NCI-H2081 (cell line): ENCODE data around the gene LGALS16.
"Not testable (repeated sequence)": the region's sequence is repeated elsewhere in the genome, so short reads cannot be mapped to it uniquely, and the experiment has no call there.

Source experiments
- DNase-seq, 2 experiments: peaks; one replicate each; lab custom pipeline; 2025; lab: John Stamatoyannopoulos, UW

The LGALS16 gene

GRCh38 chr19:39677961-39678889 is 22.5 kb downstream of the LGALS16 start:
- DNase-seq, result no peak

- DNase-seq, result no peak
These were observed 23.5 kb downstream of the LGALS16 start for GRCh38 chr19:39679056-39679790.

- DNase-seq, result no peak
These were observed 24.1 kb downstream of the LGALS16 start for GRCh38 chr19:39679791-39680168.

- no peak for DNase-seq
These were observed 24.9 kb downstream of the LGALS16 start for GRCh38 chr19:39680593-39680992.

- no peak for DNase-seq
These were observed 25.7 kb downstream of the LGALS16 start for GRCh38 chr19:39681416-39681815.

GRCh38 chr19:39684267-39684666 is 28.6 kb downstream of the LGALS16 start:
- DNase-seq, result no peak

GRCh38 chr19:39686739-39687138 is 31.0 kb downstream of the LGALS16 start:
- no peak for DNase-seq

- DNase-seq, result not testable (repeated sequence)
These were observed 32.9 kb downstream of the LGALS16 start for GRCh38 chr19:39688637-39689036.

GRCh38 chr19:39692166-39692565 is 36.5 kb downstream of the LGALS16 start:
- DNase-seq, result no peak

- no peak for DNase-seq
These were observed 37.1 kb downstream of the LGALS16 start for GRCh38 chr19:39692822-39693221.

GRCh38 chr19:39695759-39696158 is 40.0 kb downstream of the LGALS16 start:
- DNase-seq, result no peak

- no peak for DNase-seq
These were observed 40.7 kb downstream of the LGALS16 start for GRCh38 chr19:39696387-39696786.

GRCh38 chr19:39698535-39698934 is 42.8 kb downstream of the LGALS16 start:
- no peak for DNase-seq

GRCh38 chr19:39701291-39701690 is 45.6 kb downstream of the LGALS16 start:
- no peak for DNase-seq

- no peak for DNase-seq
These were observed 48.7 kb downstream of the LGALS16 start, which contains the start of gene LGALS14 for GRCh38 chr19:39704181-39705044. TSS of gene LGALS14 (plus strand) at chr19:39704481. CDS start at chr19:39704529, 48 bp downstream.

- no peak for DNase-seq
These were observed 50.0 kb downstream of the LGALS16 start for GRCh38 chr19:39705578-39706188.

GRCh38 chr19:39708594-39708993 is 52.9 kb downstream of the LGALS16 start:
- DNase-seq, result no peak

GRCh38 chr19:39709026-39709872 is 53.5 kb downstream of the LGALS16 start:
- DNase-seq, result no peak
